ENCODE measurements around the gene MCF2L.

DNA sequence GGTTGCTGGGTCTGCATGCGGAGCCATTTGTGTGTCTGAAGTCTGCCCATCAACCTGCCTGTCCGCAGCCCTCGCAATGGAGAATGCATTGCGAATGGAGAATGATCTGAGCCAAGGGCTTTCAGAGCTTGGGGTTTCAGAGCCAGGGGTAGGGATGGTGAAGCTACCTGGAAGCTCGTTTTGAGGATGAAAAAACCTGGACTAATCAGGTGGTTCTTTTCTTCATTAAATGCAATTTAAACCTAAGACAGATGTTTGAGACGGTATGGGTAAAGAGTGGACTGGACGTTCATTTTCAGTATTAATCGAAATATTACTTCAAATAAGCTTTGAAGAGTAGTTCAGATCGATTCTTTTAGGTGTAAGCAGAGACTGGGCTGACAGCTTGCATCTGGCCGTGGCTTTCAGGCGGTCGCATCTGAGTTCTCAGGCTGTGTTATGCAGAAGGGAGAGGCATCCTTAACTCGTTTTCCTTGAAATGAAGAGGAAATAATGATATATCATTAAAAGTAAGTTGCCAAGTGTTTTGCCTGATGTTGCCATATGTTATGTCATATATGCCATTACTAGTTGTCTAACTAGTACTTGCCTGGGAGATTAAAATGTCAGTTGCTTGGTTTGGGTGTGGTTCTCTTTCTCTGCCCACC is 801 bp downstream of the MCF2L start:
- TF ChIP-seq CTCF (IDR thresholded peaks at IDR 0.05; ENCODE audit: low read depth, low read length) = no peak
- TF ChIP-seq EZH2phosphoT487 (IDR thresholded peaks at IDR 0.05; ENCODE audit: low read depth) = no peak

All from OCI-LY3 (cell line).